HepG2 (cell line): Measurements from ENCODE around the gene IFNLR1. TPM values are rescaled to one million over a fixed set of nuclear protein-coding genes. Genes with fewer than 3 reads are reported as not detected.
A peak's percentile ranks its signal among the peaks of the same experiment; 100 is the strongest.

ENCODE experiments used
- CBX2 ChIP-seq, 2 experiments: fragments of 200-600 bp in 1 of 2; sonication (generic); formaldehyde crosslinking in 1 of 2; IDR thresholded peaks; 2 replicates each; pipeline versions ENCODE4 v1.7.0 to v1.8.1; 2018 to 2022; ENCODE audit warnings: low read depth in 2 of 2, low read length in 1 of 2, mild to moderate bottlenecking in 1 of 2, missing genetic modification reagents in 1 of 2
- E2F2 ChIP-seq: sonication (generic); formaldehyde crosslinking; IDR thresholded peaks from 2 replicates; pipeline ENCODE4 v1.4.0; 2020; ENCODE audit warnings: missing genetic modification reagents, borderline replicate concordance
- FIP1L1 ChIP-seq: fragments of 200-400 bp; formaldehyde crosslinking; IDR thresholded peaks from 2 replicates; pipeline ENCODE4 v1.6.1; 2018; ENCODE audit warnings: low read depth, mild to moderate bottlenecking, low read length, moderate library complexity, borderline replicate concordance; ENCODE audit not compliant: insufficient read depth
- HOXA5 ChIP-seq: sonication (generic); formaldehyde crosslinking; IDR thresholded peaks from 2 replicates; pipeline ENCODE4 v1.4.0; 2020; ENCODE audit warnings: missing genetic modification reagents
- PLRG1 ChIP-seq: fragments of 450-650 bp; conservative IDR thresholded peaks from 2 replicates; pipeline ENCODE4 v1.6.1; 2016
- PRMT3 ChIP-seq: sonication (generic); formaldehyde crosslinking; IDR thresholded peaks from 2 replicates; pipeline ENCODE4 v1.8.1; 2022; ENCODE audit warnings: low read depth, mild to moderate bottlenecking, moderate library complexity, missing genetic modification reagents, borderline replicate concordance
- SP5 ChIP-seq: IDR thresholded peaks from 2 replicates; pipeline ENCODE4 v1.6.1; 2016; ENCODE audit warnings: low read depth, borderline replicate concordance
- TCF12 ChIP-seq, 2 experiments: fragments of 450-650 bp in 1 of 2; sonication (generic) in 1 of 2; formaldehyde crosslinking in 1 of 2; IDR thresholded peaks; 2 replicates each; pipeline versions ENCODE4 v1.6.1 to v1.8.0; 2017 to 2022; ENCODE audit warnings: antibody characterized with exemption in 1 of 2, mild to moderate bottlenecking in 1 of 2, missing genetic modification reagents in 1 of 2, moderate library complexity in 1 of 2
- TSC22D2 ChIP-seq: sonication (generic); formaldehyde crosslinking; IDR thresholded peaks from 2 replicates; pipeline ENCODE4 v1.5.1; 2020; ENCODE audit warnings: missing genetic modification reagents, mild to moderate bottlenecking, borderline replicate concordance
- USF2 ChIP-seq, 2 experiments: sonication (generic) in 1 of 2; formaldehyde crosslinking in 1 of 2; IDR thresholded peaks; 2 replicates each; pipeline versions ENCODE4 v1.5.1 to v1.6.1; 2011 to 2020; ENCODE audit warnings: borderline replicate concordance in 1 of 2, low read depth in 1 of 2, low read length in 1 of 2, mild to moderate bottlenecking in 1 of 2, missing genetic modification reagents in 1 of 2, moderate library complexity in 1 of 2
- ZBTB7A ChIP-seq: sonication (generic); formaldehyde crosslinking; IDR thresholded peaks from 2 replicates; pipeline ENCODE4 v1.8.0; 2022; ENCODE audit warnings: mild to moderate bottlenecking, missing genetic modification reagents
- ZFP90 ChIP-seq: sonication (generic); formaldehyde crosslinking; IDR thresholded peaks from 2 replicates; pipeline ENCODE4 v1.8.0; 2022; ENCODE audit warnings: missing genetic modification reagents, mild to moderate bottlenecking, inconsistent platforms, borderline replicate concordance
- ZNF207 ChIP-seq: fragments of 450-650 bp; IDR thresholded peaks from 2 replicates; pipeline ENCODE4 v1.6.1; 2016; ENCODE audit warnings: antibody characterized with exemption, borderline replicate concordance
- ZNF580 ChIP-seq: IDR thresholded peaks from 2 replicates; pipeline ENCODE4 v1.6.1; 2016; ENCODE audit warnings: low read depth, borderline replicate concordance
- ZNF724P ChIP-seq: sonication (generic); formaldehyde crosslinking; IDR thresholded peaks from 2 replicates; pipeline ENCODE4 v1.8.0; 2022; ENCODE audit warnings: missing genetic modification reagents, borderline replicate concordance
- ZUFSP ChIP-seq: sonication (generic); formaldehyde crosslinking; IDR thresholded peaks from 2 replicates; pipeline ENCODE4 v1.9.0; 2021; ENCODE audit warnings: missing genetic modification reagents, mild to moderate bottlenecking, borderline replicate concordance
- polyA plus RNA-seq, 8 experiments: library from polyadenylated mRNA; depleted of rRNA in 3 of 8; stranded (reverse) in 7 of 8; unstranded in 1 of 8; fragments of >200 nt; fragmentation: Illumina TruSeq in 4 of 8; extraction: Trizol in 4 of 8; gene quantifications; 2 replicates each; pipeline versions ENCODE4 v1.2.1 to v1.2.3, GENCODE V29; 2011 to 2016; ENCODE audit warnings: low read depth in 4 of 8, missing spikeins in 1 of 8, mixed read lengths in 1 of 8; ENCODE audit not compliant: insufficient read depth in 1 of 8
- total RNA-seq, 5 experiments: library from RNA; depleted of rRNA; stranded (reverse); fragments of >200 nt; fragmentation: Illumina TruSeq; extraction: Trizol; gene quantifications; 2 replicates each; pipeline ENCODE4 v1.2.3, GENCODE V29; 2016; ENCODE audit warnings: low read depth in 1 of 5
- TF ChIP-seq, protein P1 (sequence below): sonication (generic); formaldehyde crosslinking; conservative IDR thresholded peaks from 2 replicates; pipeline ENCODE4 v1.4.0; 2020; ENCODE audit warnings: mild to moderate bottlenecking, missing genetic modification reagents, moderate library complexity

IFNLR1 gene
- total and polyA plus RNA-seq, 2 of the 13 experiments (the other 11 are each of a cell fraction or from before 2014, with no cell fraction given) = 3.8 to 8.5 TPM

- no peak for TF ChIP-seq ZUFSP
- no peak for TF ChIP-seq ZNF207
- TF ChIP-seq PRMT3 (CRISPR knock-in tag) = no peak
- TF ChIP-seq ZNF724P (CRISPR knock-in tag) = 0 out of 2 replicates have a peak, but pooled peaks have one; percentile 78
- TF ChIP-seq PLRG1 = no peak
- 0 out of 2 replicates have a peak, but pooled peaks have one; percentile 55 for TF ChIP-seq TSC22D2
- TF ChIP-seq ZNF580 = peak; percentile 64; the same call in 1 of the 2 replicates
- peak; percentile 89 for TF ChIP-seq SP5 (CRISPR knock-in tag)
- no peak for TF ChIP-seq CBX2 (IDR thresholded peaks at IDR 0.05; ENCODE audit: low read depth, low read length)
- TF ChIP-seq CBX2 (CRISPR knock-in tag; IDR thresholded peaks at IDR 0.05; ENCODE audit: low read depth) = no peak
- no peak for TF ChIP-seq USF2 (IDR thresholded peaks at IDR 0.05; ENCODE audit: low read depth, low read length)
- TF ChIP-seq USF2 (CRISPR knock-in tag; IDR thresholded peaks at IDR 0.05; ENCODE audit: borderline replicate concordance) = no peak
- TF ChIP-seq, protein P1, sequence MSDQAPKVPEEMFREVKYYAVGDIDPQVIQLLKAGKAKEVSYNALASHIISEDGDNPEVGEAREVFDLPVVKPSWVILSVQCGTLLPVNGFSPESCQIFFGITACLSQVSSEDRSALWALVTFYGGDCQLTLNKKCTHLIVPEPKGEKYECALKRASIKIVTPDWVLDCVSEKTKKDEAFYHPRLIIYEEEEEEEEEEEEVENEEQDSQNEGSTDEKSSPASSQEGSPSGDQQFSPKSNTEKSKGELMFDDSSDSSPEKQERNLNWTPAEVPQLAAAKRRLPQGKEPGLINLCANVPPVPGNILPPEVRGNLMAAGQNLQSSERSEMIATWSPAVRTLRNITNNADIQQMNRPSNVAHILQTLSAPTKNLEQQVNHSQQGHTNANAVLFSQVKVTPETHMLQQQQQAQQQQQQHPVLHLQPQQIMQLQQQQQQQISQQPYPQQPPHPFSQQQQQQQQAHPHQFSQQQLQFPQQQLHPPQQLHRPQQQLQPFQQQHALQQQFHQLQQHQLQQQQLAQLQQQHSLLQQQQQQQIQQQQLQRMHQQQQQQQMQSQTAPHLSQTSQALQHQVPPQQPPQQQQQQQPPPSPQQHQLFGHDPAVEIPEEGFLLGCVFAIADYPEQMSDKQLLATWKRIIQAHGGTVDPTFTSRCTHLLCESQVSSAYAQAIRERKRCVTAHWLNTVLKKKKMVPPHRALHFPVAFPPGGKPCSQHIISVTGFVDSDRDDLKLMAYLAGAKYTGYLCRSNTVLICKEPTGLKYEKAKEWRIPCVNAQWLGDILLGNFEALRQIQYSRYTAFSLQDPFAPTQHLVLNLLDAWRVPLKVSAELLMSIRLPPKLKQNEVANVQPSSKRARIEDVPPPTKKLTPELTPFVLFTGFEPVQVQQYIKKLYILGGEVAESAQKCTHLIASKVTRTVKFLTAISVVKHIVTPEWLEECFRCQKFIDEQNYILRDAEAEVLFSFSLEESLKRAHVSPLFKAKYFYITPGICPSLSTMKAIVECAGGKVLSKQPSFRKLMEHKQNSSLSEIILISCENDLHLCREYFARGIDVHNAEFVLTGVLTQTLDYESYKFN (CRISPR knock-in tag) = peak; percentile 88
- TF ChIP-seq TCF12 (IDR thresholded peaks at IDR 0.05) = no peak
- no peak for TF ChIP-seq TCF12 (CRISPR knock-in tag; IDR thresholded peaks at IDR 0.05)
- TF ChIP-seq E2F2 = 0 out of 2 replicates have a peak, but pooled peaks have one; percentile 3
- TF ChIP-seq HOXA5 (CRISPR knock-in tag) = no peak
- TF ChIP-seq ZFP90 (CRISPR knock-in tag) = 0 out of 2 replicates have a peak, but pooled peaks have one; percentile 71
- peak; percentile 50; the same call in 1 of the 2 replicates for TF ChIP-seq ZBTB7A (CRISPR knock-in tag)
- no peak for TF ChIP-seq FIP1L1
These were observed 78.5 kb downstream of the IFNLR1 start (continued) for GRCh38 chr1:24108334-24109165.
